Dendritic cell treated with granulocyte-macrophage colony-stimulating factor and Interleukin-4, amounts not matched to agents 40 ng/mL and 50 ng/mL, for 4 days (primary cell): ENCODE data around the gene TMEM79.

ENCODE experiments used
- H3K27ac Mint-ChIP-seq: one replicate; pipeline ENCODE4 v1.8.0; 2022; ENCODE audit warnings: mild to moderate bottlenecking, mixed read lengths
- H3K27me3 Mint-ChIP-seq: one replicate; pipeline ENCODE4 v1.8.0; 2022; ENCODE audit warnings: mild to moderate bottlenecking, mixed read lengths
- H3K36me3 Mint-ChIP-seq: one replicate; pipeline ENCODE4 v1.8.0; 2022; ENCODE audit warnings: low read depth, mixed read lengths
- H3K4me1 Mint-ChIP-seq: one replicate; pipeline ENCODE4 v1.8.0; 2022; ENCODE audit warnings: low read depth, mixed read lengths
- H3K4me3 Mint-ChIP-seq: one replicate; pipeline ENCODE4 v1.8.0; 2022; ENCODE audit warnings: mild to moderate bottlenecking, moderate library complexity, mixed read lengths
- H3K9me3 Mint-ChIP-seq: one replicate; pipeline ENCODE4 v1.8.0; 2022; ENCODE audit warnings: mixed read lengths
- intact Hi-C: fragments of 100-400 bp; cut with micrococcal nuclease; formaldehyde crosslinking; loops from one replicate; pipeline ENCODE4 v1.15.0; 2022

Gene TMEM79

DNA sequence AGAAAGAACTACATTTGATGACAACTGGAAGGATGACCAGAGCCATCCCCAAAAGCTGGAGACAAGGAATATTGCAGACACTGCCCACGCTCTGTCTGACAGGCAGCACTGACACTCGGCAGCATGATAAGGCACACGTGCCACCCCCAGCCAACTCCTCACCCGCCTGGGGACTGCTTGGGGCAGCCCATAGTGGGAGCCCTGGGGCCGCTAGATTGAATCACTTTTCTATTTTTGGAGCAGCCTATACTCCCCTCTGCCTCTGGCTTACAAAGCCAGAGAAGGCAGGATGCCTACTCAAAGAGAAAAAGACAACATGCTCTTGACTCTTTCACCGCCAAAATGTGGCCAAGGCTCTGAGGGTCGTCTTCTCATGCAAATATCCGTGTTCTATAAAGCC lies 2.8 kb upstream of the TMEM79 start:
- Mint-ChIP-seq H3K9me3 (no peaks in the 10 kb centered on the region), H3K36me3 (peaks cover 68% of the 10 kb centered on the region), H3K27me3 (no peaks in the 10 kb centered on the region), H3K4me1 (peaks cover 86% of the 10 kb centered on the region), H3K27ac (peak overlapping the region; percentile 93), H3K4me3 (peak overlapping the region; percentile 93)
- intact Hi-C loops: loop anchor here (10.0 kb wide), 1 partner anchor 54 kb away; the partner anchor contains the start of genes CCT3 and TSACC

DNA sequence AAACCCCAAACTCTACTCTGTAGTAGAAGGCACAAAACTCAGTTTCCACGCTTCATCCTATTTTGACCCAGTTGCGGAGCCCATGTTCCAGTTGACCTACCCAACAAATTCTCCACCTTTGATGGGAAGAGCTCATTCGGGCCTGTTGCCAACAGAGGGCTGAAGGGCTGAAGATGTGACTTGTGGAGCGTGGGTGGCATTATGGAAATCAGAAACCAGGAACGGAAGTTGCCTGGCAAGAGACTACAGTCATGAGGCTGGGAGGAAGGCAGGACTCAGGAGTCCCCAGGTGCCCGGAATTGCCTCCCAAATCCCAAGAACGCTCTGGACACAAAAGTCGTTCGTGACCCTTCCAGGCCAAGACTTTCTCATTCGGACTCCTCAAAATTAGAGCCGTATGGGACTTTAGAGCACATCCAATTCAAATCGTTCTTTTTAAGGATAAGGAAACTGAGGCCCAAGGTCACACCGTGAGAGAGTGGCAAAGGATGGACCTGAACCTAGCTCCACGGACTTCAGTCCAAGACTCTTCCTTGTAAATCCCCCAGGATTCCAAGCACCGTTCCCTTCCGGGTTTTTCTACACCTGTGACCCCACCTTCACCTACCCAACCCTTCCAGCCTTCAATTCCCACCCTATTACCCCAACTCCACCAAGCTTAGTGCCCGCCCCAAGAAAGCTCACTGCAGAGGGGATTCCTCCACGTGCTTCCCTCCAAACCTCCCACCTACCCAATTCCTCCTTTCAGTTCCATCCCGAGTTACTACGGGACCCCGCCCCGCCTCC lies 2.2 kb upstream of the TMEM79 start:
- Mint-ChIP-seq H3K27me3 (no peaks in the 10 kb centered on the region), H3K4me1 (peaks cover 83% of the 10 kb centered on the region), H3K4me3 (peak overlapping the region; percentile 93), H3K27ac (peak overlapping the region; percentile 93), H3K36me3 (peaks cover 68% of the 10 kb centered on the region), H3K9me3 (no peaks in the 10 kb centered on the region)
- intact Hi-C loops: loop anchor here (10.0 kb wide), 1 partner anchor 53 kb away; the partner anchor contains the start of genes CCT3 and TSACC

DNA sequence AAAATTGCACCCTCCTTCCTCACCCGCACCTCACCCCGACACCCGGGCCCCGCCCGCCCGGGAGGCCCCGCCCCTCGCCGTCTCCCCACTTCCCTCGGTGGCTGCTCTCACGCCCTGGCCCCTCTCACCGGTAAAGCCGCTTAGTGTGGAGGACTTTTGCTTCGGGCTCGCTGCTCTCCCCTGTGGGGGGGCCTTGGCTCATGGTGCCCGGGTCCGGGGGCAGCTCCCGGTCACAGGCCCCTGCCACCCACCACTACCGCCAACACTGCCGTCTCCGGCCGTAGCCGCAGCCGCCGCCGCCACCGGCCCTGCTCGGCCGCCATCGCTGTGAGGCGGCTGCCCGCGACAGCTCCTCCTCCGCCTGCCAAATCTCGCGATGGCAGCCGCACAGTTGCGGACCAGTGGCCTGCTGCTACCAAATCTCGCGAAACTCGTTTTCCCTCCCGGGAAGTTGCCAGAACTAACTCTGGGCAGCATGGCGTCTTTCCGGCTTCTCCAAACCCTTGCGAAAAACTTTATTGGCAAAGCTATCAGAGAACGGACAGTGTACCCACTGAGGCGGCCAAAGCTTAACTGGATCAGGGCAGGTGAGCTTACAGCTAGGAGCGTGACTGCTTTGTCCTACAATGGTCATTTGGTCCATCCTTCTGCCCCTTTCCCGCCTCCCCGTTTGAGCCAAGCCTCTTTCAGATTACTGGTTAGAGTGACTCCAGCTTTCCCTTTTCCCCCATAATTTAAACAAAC lies 1.5 kb upstream of the TMEM79 start, which contains the start of gene SMG5:
Gene SMG5 (minus strand): TSS at position 347 of the 744 bp plus-strand sequence. CDS start 145 bp downstream, at position 202.
- peaks cover 64% of the 10 kb centered on the region for H3K36me3 Mint-ChIP-seq
- H3K4me1 Mint-ChIP-seq: peaks cover 76% of the 10 kb centered on the region
- no peaks in the 10 kb centered on the region for H3K27me3 Mint-ChIP-seq
- intact Hi-C loops: loop anchor here (10.0 kb wide), 1 partner anchor 52 kb away; the partner anchor contains the start of genes CCT3 and TSACC
- H3K27ac Mint-ChIP-seq: peak within 1 kb of the TSS; percentile 93
- H3K4me3 Mint-ChIP-seq: peak within 1 kb of the TSS; percentile 93
- no peaks in the 10 kb centered on the region for H3K9me3 Mint-ChIP-seq

DNA sequence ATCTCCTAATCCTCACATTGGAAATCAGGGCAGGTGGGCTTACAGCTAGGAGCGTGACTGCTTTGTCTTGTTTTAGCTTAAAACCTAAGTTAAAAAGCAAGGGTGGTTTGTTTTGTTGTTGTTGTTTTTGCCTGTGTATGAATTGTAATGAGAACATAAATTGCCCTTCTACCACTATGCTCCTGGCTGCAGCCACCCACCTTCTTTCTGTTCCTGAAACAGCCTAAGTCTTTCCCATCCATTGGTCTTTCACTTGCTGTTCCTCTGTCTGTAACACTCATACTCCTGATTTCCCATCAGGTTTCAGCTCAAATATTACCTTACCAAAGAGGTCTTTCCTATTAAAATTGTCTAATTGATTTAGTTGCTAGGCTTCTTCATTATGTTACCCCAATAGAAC lies 604 bp upstream of the TMEM79 start:
- peak overlapping the region; percentile 93 for H3K4me3 Mint-ChIP-seq

DNA sequence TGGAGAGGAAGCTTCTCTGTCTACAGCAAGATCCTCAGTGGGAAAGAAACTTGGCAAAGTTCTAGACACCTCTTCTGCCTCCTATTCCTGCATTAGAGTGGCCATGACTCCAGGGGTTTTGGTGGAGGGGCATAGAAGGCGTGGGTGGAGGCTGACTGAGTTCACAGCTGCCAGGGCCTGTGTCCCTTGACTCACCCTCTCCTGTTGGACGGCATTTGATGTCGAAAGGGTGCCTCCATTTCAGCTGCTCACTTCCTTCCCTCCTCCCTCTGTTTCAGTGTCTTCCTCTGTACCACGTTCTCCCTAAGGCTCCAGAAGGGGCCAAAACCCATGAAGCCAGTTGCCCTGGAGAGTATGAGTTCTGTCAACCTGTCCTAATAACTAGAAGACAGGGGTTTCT lies 632 bp downstream of the TMEM79 start:
- Mint-ChIP-seq H3K4me3 (no peak overlapping the region), H3K4me1 (peaks cover 62% of the 10 kb centered on the region), H3K36me3 (peaks cover 67% of the 10 kb centered on the region), H3K27ac (peak overlapping the region; percentile 10), H3K9me3 (no peaks in the 10 kb centered on the region), H3K27me3 (no peaks in the 10 kb centered on the region)
- intact Hi-C loops: loop anchor here (10.0 kb wide), 1 partner anchor 50 kb away; the partner anchor contains the start of genes CCT3 and TSACC

More for the DNA sequence above, 604 bp upstream of the TMEM79 start:
- Mint-ChIP-seq H3K36me3 (peaks cover 64% of the 10 kb centered on the region), H3K27ac (peak overlapping the region; percentile 93), H3K9me3 (no peaks in the 10 kb centered on the region), H3K4me1 (peaks cover 67% of the 10 kb centered on the region), H3K27me3 (no peaks in the 10 kb centered on the region)
- intact Hi-C loops: loop anchor here (10.0 kb wide), 1 partner anchor 51 kb away; the partner anchor contains the start of genes CCT3 and TSACC

DNA sequence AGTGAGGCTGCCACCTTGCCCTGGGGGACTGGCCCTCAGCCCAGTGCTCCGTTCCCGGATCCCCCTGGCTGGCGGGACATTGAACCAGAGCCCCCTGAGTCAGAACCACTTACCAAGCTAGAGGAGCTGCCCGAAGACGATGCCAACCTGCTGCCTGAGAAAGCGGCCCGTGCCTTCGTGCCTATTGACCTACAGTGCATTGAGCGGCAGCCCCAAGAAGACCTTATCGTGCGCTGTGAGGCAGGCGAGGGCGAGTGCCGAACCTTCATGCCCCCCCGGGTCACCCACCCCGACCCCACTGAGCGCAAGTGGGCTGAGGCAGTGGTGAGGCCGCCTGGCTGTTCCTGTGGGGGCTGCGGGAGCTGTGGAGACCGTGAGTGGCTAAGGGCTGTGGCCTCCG lies 1.3 kb downstream of the TMEM79 start:
- H3K27ac Mint-ChIP-seq: peak overlapping the region; percentile 42
- peaks cover 60% of the 10 kb centered on the region for H3K4me1 Mint-ChIP-seq
- no peak overlapping the region for H3K4me3 Mint-ChIP-seq
- peaks cover 60% of the 10 kb centered on the region for H3K36me3 Mint-ChIP-seq
- intact Hi-C loops: loop anchor here (10.0 kb wide), 1 partner anchor 49 kb away; the partner anchor contains the start of genes CCT3 and TSACC
- H3K9me3 Mint-ChIP-seq: no peaks in the 10 kb centered on the region
- H3K27me3 Mint-ChIP-seq: no peaks in the 10 kb centered on the region

DNA sequence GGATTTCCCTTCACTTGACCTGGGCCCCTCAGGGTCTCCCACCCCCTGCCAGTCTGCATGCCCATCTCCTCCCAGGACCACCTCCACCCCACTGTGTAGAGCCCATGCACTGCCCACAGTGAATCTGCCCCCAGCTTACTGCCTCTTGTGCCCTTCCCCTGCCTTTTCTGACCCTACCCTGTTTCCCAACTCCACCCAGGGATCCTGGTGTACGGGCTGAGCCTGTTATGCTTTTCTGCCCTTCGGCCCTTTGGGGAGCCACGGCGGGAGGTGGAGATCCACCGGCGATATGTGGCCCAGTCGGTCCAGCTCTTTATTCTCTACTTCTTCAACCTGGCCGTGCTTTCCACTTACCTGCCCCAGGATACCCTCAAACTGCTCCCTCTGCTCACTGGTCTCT lies 1.9 kb downstream of the TMEM79 start:
- Mint-ChIP-seq H3K4me3 (no peak overlapping the region), H3K36me3 (peaks cover 58% of the 10 kb centered on the region), H3K27me3 (no peaks in the 10 kb centered on the region), H3K27ac (peak overlapping the region; percentile 42), H3K9me3 (no peaks in the 10 kb centered on the region), H3K4me1 (peaks cover 58% of the 10 kb centered on the region)
- intact Hi-C loops: loop anchor here (10.0 kb wide), 1 partner anchor 49 kb away; the partner anchor contains the start of genes CCT3 and TSACC

DNA sequence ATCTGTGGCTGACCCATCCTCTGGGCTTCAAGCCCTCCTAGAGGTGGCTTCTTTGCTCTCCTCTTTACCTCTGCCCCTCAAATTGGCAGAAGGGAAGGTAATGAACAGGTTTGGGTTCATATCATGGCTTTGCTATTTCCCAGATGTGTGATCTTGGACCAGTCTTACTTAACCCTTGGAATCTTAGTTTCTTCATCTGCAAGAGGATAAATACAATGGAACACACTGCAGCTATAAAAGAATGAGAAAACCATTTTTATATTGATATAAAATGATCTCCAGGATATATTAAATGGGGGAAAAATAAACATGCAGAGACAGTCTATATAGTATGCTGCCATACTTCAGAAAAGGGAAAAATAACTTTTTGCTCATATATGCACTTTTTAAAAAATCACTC lies 5.7 kb downstream of the TMEM79 start:
- H3K27me3 Mint-ChIP-seq: peaks cover under 1% of the 10 kb centered on the region
- intact Hi-C loops: loop anchor here (10.0 kb wide), 1 partner anchor 45 kb away; the partner anchor contains the start of genes CCT3 and TSACC
- H3K36me3 Mint-ChIP-seq: peaks cover 80% of the 10 kb centered on the region
- no peaks in the 10 kb centered on the region for H3K9me3 Mint-ChIP-seq
- no peak overlapping the region for H3K4me3 Mint-ChIP-seq
- peaks cover 62% of the 10 kb centered on the region for H3K4me1 Mint-ChIP-seq
- H3K27ac Mint-ChIP-seq: no peak overlapping the region

DNA sequence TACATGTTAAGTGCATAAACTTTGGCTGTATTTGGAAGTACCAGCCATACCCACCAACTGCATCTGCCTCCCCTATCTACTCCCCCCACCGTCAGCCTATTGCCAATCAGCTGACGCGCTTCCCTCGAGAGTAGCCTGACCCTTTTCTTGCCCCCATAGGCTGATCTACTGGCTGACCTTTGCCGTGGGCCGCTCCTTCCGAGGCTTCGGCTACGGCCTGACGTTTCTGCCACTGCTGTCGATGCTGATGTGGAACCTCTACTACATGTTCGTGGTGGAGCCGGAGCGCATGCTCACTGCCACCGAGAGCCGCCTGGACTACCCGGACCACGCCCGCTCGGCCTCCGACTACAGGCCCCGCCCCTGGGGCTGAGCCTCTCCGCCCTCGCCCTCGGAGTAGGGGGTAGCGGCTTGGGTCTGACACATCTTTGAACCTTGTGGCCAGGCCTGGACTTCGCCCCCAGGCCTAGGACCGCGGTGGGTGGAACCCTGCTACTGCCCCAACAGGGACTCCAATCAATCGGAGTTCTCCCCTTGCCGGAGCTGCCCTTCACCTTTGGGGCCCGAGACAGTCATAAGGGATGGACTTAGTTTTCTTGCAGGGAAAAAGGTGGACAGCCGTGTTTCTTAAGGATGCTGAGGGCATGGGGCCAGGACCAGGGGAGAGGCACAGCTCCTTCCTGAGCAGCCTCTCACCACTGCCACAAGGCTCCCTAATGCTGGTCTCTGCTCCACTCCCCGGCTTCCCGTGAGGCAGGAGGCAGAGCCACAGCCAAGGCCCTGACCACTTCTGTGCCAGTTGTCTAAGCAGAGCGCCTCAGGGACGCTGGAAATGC lies 7.3 kb downstream of the TMEM79 start:
- H3K4me3 Mint-ChIP-seq: peak overlapping the region; percentile 74
- intact Hi-C loops: no loop called here

DNA sequence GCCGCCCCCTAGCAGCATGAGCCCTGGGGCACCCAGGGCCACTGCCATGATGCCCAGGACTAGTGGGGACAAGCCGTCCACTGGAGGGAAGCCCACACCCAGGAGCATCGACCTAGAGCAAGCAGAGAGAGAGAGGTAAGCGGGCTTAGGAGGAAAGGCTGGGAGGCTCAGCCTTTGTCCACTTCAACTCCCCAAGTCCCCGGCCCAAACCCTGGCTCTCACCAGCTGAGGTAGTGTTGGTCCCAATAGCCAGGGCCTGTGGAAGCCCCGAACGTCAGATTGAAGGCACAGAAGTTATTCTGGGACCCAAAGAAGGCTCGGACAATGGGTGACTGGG lies 8.9 kb downstream of the TMEM79 start:
- peaks cover 1% of the 10 kb centered on the region for H3K27me3 Mint-ChIP-seq
- peaks cover 53% of the 10 kb centered on the region for H3K4me1 Mint-ChIP-seq
- H3K36me3 Mint-ChIP-seq: peaks cover 60% of the 10 kb centered on the region
- H3K27ac Mint-ChIP-seq: peak overlapping the region; percentile 38
- intact Hi-C loops: no loop called here
- peak overlapping the region; percentile 30 for H3K4me3 Mint-ChIP-seq
- no peaks in the 10 kb centered on the region for H3K9me3 Mint-ChIP-seq

More for the DNA sequence above, 7.3 kb downstream of the TMEM79 start:
- Mint-ChIP-seq H3K36me3 (peaks cover 71% of the 10 kb centered on the region), H3K27me3 (peaks cover 1% of the 10 kb centered on the region), H3K9me3 (no peaks in the 10 kb centered on the region), H3K4me1 (peaks cover 53% of the 10 kb centered on the region), H3K27ac (peak overlapping the region; percentile 81)

DNA sequence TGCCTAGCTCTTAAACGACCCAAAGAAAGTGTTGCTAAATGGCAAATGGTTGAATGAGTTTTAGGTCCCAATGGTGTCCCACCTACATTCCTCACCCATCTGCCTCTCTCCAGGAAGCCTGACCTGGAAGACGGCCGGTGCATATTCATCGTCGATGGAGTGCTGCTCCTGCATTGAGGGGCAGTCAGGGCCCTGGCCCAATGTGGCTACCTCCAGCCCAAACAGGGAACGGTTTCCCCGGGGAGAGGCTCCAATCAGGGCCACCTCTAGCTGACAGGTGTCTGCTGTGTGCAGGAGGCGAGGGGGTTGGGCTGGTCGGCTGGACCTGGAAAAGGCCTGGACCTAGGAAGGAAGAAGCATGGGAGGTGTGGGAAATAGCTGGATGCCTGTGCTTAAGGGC lies 9.8 kb downstream of the TMEM79 start:
- Mint-ChIP-seq H3K27ac (no peak overlapping the region), H3K9me3 (no peaks in the 10 kb centered on the region), H3K4me1 (peaks cover 53% of the 10 kb centered on the region), H3K4me3 (peak overlapping the region; percentile 97), H3K27me3 (peaks cover 1% of the 10 kb centered on the region), H3K36me3 (peaks cover 51% of the 10 kb centered on the region)
- intact Hi-C loops: no loop called here

DNA sequence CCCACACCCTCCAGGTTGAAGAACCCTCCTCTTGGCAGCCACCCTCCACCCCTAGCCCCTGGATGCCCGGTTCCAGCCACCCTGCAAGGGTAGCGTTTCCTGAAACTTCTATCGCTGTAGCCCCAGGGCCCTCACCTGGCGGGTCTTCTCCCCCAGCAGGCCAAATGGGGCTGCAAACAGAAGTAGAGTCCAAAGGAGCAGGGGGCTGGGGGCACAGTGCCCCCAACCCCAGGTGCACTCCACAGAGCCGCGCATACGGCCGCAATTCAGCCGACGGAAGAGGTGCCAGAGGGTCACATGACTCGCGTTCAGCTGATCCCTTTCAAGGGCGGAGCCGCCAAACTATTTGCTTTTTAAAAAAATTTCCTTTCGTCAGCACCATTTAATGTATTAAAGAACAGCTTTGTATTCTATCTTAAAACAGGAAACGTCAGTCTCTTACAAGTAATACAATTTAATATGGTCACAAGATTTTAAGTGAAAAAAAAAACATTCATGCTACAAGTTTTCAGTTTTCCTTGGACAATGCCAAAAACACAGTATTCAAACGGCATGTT lies 11.3 kb downstream of the TMEM79 start, which contains the start of gene GLMP:
Gene GLMP (minus strand): TSS at position 289 of the 557 bp plus-strand sequence. CDS start 34 bp downstream, at position 255.
- Mint-ChIP-seq H3K36me3 (peaks cover 47% of the 10 kb centered on the region), H3K27ac (peak within 1 kb of the TSS; percentile 92), H3K4me3 (peak within 1 kb of the TSS; percentile 97), H3K4me1 (peaks cover 48% of the 10 kb centered on the region), H3K27me3 (peaks cover 1% of the 10 kb centered on the region), H3K9me3 (no peaks in the 10 kb centered on the region)
- intact Hi-C loops: no loop called here

DNA sequence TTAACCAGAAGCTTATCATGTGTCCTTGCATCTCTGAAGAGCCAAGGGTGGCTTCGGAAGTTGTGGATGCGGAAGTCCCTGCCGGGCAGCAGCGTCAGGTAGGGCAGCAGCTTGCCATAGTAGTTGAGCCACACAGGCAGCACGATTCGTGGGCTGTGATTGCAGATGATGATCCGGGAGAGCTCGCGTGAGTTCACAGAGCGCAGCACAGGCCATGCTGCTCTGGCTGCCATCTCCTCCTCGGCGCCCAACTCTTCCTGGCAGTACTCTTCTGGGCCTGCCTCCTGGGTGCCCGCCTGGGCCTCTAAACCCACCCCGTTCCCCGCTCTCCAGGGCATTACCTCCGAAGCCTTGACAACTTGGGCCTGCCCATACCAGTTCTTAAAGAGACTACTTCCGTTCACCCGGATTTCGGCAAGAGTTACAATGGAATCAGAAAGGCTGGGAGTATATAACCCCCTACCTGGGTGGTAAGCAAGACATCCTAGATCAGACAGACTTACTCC lies 14.8 kb downstream of the TMEM79 start, which contains the start of gene VHLL:
Gene VHLL (minus strand): TSS at position 456 of the 506 bp plus-strand sequence. CDS start 118 bp downstream, at position 338.
- intact Hi-C loops: no loop called here
- H3K9me3 Mint-ChIP-seq: no peaks in the 10 kb centered on the region
- H3K36me3 Mint-ChIP-seq: peaks cover 26% of the 10 kb centered on the region
- H3K4me1 Mint-ChIP-seq: peaks cover 15% of the 10 kb centered on the region
- no peak within 1 kb of the TSS for H3K4me3 Mint-ChIP-seq
- H3K27me3 Mint-ChIP-seq: peaks cover 1% of the 10 kb centered on the region
- H3K27ac Mint-ChIP-seq: no peak within 1 kb of the TSS
